DMS114 treated with DMSO at 0.1 percent for 48 hours (cell line): ENCODE measurements around the gene PFDN2.
"Not testable (repeated sequence)": the region's sequence is repeated elsewhere in the genome, so short reads cannot be mapped to it uniquely, and the experiment has no call there.

ENCODE experiments used
- DNase-seq: peaks from one replicate; lab custom pipeline; 2025; ENCODE audit not compliant: unreplicated experiment; lab: John Stamatoyannopoulos, UW

PFDN2 gene

DNA sequence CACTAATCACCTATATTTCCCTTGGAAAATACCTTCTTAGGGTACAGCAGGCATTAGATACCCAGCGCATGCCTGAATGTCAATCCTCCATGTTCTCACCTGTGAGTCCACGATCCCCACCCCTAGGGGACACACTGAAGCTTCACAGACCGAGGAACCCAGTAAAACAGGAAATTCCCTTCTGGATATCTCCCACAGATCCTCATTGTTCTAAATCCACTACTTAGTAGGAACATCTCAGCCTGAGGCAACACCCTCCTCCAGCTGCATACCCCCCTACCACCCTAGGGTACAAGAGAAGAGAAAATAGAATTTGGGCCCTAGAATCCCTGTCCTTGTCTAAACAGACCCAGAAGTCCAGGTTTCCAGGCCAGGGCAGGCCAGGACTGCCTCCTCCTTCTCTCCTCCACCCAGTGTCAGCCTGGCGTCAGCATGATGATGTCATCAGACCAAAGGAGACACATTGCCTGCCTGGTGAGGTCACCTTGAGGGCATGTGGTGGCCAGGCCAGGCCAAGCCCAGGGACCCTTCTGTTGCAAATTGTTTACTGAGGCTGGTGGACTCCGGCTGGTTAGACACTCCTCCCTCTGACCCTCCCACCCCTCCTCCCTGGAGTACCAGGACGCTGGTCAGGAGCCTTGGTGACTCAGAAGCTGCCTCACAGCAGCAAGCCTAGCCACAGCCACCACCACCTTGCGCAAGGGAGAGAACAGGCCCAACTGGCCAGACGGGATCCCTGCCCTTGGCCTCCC lies 34.7 kb downstream of the PFDN2 start:
- no peak for DNase-seq

GRCh38 chr1:161082483-161082882 lies 35.4 kb downstream of the PFDN2 start:
- no peak for DNase-seq

GRCh38 chr1:161081519-161081918 lies 36.3 kb downstream of the PFDN2 start:
- no peak for DNase-seq

GRCh38 chr1:161080441-161081405 lies 37.1 kb downstream of the PFDN2 start:
- no peak for DNase-seq

DNA sequence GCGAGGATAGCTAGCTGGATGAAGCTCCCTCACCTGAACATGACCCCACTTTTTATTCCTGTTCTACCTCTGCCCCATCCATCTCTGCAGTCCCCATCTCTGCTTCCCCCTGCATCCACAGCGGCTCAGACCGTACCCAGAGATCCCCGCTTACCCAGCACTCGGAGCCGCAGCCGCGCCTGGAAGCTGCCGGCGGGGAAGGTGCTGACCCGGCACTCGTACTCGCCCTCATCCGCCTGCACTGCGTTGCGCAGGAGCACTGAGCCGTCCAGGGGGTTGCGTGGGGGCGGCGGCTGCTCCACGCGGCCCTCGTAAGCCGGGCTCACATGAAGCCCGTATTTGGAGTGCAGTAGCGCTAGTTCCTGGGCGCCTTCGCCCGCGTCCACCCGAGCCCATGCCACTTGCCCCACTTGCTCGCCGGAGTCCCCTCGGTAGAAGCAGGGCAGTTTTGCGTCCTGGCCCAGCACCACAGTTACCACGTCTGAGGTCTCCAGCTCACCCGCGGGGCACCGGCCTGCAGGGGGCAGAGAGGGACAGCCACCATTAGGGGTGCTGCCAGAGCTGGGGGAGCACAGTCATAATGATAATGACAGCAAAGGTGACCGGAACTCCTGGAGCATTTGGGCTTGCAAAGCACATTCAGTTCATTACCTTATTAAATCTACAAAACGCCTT lies 38.3 kb downstream of the PFDN2 start:
- DNase-seq, result no peak

DNA sequence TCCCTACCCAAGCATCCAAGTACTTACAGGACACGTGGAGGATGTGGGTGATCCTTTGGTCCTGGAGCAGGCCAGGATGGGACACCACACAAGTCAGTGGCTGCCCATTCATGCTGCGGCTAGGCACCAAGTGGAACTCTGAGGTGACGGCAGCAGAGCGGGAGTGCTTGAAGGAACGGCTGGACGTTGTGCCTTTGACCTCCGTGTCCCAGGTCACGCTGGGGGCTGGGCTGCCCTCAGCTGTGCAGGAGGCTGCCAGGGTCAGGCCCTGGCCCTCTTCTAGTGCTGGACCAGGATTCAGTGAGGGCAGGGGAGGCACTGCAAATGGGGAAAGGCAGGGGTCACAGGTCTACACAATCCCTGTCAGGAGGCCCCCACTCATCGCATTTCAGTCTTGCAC lies 40.4 kb downstream of the PFDN2 start:
- no peak for DNase-seq

DNA sequence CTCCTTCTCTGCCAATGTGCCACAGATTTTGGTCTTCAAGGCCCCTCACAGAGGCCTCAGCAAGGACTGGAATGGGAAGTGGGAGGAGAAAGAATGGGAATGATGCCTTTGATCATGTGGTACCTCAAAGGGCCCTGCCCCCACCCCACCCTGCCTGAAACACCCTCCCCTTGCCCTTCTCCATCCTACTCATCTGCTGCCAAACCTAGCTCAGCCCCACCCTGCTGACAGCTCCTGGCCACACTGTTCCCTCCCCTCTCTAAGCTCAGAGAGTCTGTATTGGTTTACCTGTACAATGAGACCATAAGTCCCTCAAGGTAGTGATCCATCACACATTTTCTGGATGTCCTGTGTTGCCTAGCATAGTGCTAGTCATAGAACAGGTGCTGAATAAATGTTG lies 41.4 kb downstream of the PFDN2 start:
- DNase-seq, result no peak

DNA sequence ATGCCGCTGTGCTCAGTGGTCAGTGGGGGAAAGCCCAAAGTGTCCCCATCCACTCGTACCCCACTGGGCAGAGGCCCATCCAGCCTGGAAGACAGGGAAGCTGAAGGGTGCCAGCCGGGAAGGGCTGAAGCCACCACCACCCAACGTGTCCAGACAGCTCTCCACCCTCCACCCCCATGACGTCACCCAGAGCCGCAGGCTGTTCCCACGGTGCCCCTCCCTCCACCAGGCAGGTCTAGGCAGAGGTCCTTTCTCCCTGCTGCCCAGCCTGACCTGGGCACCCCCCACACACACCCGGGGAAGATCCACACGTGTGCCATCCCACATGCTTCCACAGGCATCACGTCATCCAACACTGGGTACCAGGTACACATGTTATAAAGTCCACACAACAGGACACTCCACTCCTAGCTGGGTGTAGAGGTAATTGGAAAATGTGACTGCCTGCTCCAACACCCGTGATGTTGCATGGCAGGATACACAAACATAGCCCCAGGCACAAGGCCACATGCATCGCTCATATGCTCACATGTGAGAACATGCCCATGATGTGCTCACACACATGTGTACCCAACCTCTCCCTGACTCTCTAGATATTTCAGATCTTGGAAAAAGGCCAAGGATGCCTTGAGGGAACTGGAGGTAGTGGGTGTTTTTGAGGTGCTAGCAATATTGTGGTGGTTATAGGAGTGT lies 43.0 kb downstream of the PFDN2 start:
- DNase-seq, result no peak

GRCh38 chr1:161073474-161074121 lies 44.2 kb downstream of the PFDN2 start:
- no peak for DNase-seq

DNA sequence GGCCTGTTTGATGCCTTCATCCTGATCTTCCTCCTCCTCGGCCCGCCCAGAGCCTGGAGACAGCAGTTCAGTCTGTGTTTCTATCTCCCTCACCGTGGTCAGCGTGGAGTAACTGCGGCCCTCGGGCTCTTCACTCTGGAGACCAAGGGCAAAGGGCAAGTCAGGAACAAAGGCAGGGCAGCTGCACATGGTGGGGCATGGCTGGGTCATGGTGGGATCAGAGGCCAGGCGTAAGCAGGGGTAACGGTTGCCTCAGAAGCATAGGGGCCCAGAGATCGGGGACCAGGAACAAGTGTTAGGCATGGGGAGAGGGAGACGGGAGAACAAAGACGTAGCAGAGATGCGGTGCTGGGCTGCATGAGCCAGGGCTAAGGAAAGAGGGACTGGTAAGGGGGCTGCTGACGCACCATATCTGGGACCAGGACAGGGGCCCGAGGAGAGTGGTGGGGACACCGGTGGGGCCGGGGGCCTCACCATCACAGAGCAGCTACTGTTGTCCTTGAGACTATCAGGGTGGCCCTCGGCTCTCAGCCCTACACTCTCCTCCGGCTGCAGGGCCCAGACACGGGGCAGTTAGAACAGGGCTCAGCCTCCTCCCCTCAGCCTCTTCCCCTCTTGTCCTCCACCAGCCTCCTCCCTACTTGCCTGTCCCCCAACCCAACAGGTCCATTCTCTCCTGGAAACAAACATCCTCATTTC lies 44.9 kb downstream of the PFDN2 start:
- no peak for DNase-seq

DNA sequence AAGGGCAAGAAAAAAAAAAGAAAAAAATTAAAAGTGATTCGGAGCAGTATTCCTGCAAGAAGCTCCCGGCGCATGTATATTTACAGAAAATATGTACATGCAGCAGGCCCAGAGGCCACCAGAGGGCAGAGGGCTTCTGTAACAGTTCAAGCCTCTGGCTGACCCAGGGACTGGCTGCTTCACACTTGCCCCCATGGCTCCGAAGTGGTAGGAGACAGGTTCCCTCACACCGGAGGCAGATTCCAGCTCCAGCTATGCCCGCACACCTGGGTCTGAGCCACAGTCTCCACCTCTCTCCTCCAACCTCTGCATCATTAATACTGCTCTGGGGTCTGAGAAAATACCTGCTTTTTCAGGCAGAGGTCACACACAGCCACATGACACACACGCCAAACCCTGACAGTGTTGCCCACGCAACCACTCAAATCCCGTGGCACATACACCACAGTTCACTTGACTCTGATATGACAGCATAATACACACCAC lies 45.9 kb downstream of the PFDN2 start:
- no peak for DNase-seq

DNA sequence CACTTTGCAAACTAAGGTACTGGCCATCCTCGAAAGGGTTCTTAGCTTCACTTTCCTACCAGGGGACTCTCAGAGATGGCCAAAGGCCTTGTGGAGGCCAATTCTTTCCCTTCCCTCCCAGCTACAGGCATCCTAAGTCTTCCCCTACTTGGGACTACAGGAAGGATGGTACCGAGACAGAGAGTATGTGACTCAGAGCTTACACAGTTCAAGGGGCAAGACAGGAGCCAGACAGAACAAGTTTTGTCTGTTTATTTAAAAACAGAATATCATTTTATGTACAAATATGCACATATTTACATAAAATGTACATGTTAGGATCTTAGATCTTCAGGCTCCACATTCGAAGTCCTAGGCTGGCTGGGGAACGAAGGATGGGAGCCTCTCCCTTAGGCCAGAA lies 47.1 kb downstream of the PFDN2 start:
- DNase-seq, result no peak

GRCh38 chr1:161069731-161070270 lies 48.0 kb downstream of the PFDN2 start, which contains the start of gene ARHGAP30:
Gene ARHGAP30, minus strand, starts transcription at chr1:161069891. Its CDS starts 267 bp downstream, at chr1:161069624.
- DNase-seq, result no peak

DNA sequence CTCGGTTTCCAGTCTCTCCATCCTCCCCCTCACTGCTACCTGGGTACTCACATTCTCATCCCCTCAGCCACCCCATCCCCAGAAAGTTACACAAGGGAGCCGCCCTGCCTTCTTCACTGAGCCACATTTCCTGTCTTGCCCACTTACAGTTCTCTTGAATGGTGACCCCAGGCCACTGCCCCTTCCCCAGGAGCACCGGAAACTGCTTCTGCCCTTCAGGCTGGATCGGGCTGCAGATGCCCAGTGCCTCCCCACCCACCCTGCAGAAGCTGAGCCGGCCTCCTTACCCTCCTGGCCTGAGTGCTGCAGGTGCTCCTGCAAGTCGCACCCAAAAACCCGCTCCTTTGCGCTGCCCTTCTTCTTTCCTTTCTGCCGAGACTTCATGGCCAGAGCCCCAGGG lies 48.6 kb downstream of the PFDN2 start:
- DNase-seq, result no peak

- no peak for DNase-seq
Observed at GRCh38 chr1:161068306-161069234, 49.3 kb downstream of the PFDN2 start.

GRCh38 chr1:161066694-161067093 lies 51.1 kb downstream of the PFDN2 start:
- no peak for DNase-seq

- DNase-seq, result not testable (repeated sequence)
Observed at GRCh38 chr1:161065681-161066080, 52.2 kb downstream of the PFDN2 start.

- DNase-seq, result not testable (repeated sequence)
Observed at GRCh38 chr1:161063936-161064335, 53.9 kb downstream of the PFDN2 start.
